ENCODE measurements around the gene PMVK. TPM values are rescaled to one million over a fixed set of nuclear protein-coding genes. Genes with fewer than 3 reads are reported as not detected.

Gene PMVK
- polyA plus RNA-seq, 3 donors, result 17.2 to 43.2 (median 41.9) TPM

- H3K9ac ChIP-seq (ENCODE audit: insufficient read depth, low read length, poor library complexity, severe bottlenecking), result peak overlapping the region; percentile 89
- H3K36me3 ChIP-seq (replicated peaks in 1 of 2; ENCODE audit: control insufficient read depth in 1 of 2, insufficient read depth in 2 of 2, low read length in 2 of 2), result peaks cover 39 to 46% of the 10 kb centered on the region in 2 donors
- peaks cover 37% of the 10 kb centered on the region for H4K20me1 ChIP-seq (ENCODE audit: insufficient read depth, low read length)
- H3K27me3 Mint-ChIP-seq (ENCODE audit: low read depth in 3 of 3), result peaks cover 0 to 4% (median 3%) of the 10 kb centered on the region in 3 donors
- H3K79me2 ChIP-seq (ENCODE audit: insufficient read depth, low read length), result peaks cover 38% of the 10 kb centered on the region
- peaks cover 26 to 43% of the 10 kb centered on the region in 2 donors for H3K4me1 ChIP-seq (ENCODE audit: control insufficient read depth in 1 of 2, insufficient read depth in 2 of 2, low read length in 2 of 2)
- peaks cover 29 to 38% of the 10 kb centered on the region in 2 donors for H3K36me3 Mint-ChIP-seq
- peak overlapping the region; percentile 73 to 95 (median 93) for H3K4me3 ChIP-seq (replicated peaks in 1 of 3; ENCODE audit: low read depth in 2 of 3, low read length in 3 of 3)
- H3K4me1 Mint-ChIP-seq, result peaks cover 37% of the 10 kb centered on the region
- H3K27ac Mint-ChIP-seq, result peak overlapping the region; percentile 73 to 92 (median 84)
- DNase-seq, result no peak
- TF ChIP-seq CTCF (IDR thresholded peaks at IDR 0.05), result no peak
- 20% methylated on average over 1 of the region's 10 CpGs for WGBS (ENCODE audit: insufficient coverage)
- no peaks in the 10 kb centered on the region for H3K27me3 ChIP-seq (ENCODE audit: control insufficient read depth in 2 of 2, insufficient read depth in 2 of 2, low read length in 2 of 2)
- H3K27ac ChIP-seq (ENCODE audit: low read depth in 1 of 2, low read length in 2 of 2), result peak overlapping the region in 1 of 2 donors; percentile 90
- H3K9me3 Mint-ChIP-seq, result no peaks in the 10 kb centered on the region
- H3K4me2 ChIP-seq (replicated peaks; ENCODE audit: extremely low read depth, low read length, poor library complexity, severe bottlenecking), result peak overlapping the region; percentile 93
- peak overlapping the region; percentile 88 for H2AFZ ChIP-seq (ENCODE audit: insufficient read depth, low read depth, low read length, poor library complexity, severe bottlenecking)
- no peaks in the 10 kb centered on the region for H3K9me3 ChIP-seq (replicated peaks in 1 of 2; ENCODE audit: control insufficient read depth in 1 of 2, insufficient read depth in 1 of 2, low read length in 2 of 2)
- intact Hi-C loops (cut with micrococcal nuclease), result loop anchor here (5.0 kb wide), 2 partner anchors 42 to 57 kb away; partner anchors contain the start of gene ZBTB7B (in 2 of the 2)
- H3K4me3 Mint-ChIP-seq, result peak overlapping the region; percentile 81 to 90
Observed at GRCh38 chr1:154960446-154961136, 24.1 kb upstream of the PMVK start.

- Histone ChIP-seq H3K79me2 (ENCODE audit: insufficient read depth, low read length) (peaks cover 49% of the 10 kb centered on the region), H3K36me3 (replicated peaks in 1 of 2; ENCODE audit: control insufficient read depth in 1 of 2, insufficient read depth in 2 of 2, low read length in 2 of 2) (peaks cover 27 to 34% of the 10 kb centered on the region in 2 donors), H3K9ac (ENCODE audit: insufficient read depth, low read length, poor library complexity, severe bottlenecking) (no peak overlapping the region), H4K20me1 (ENCODE audit: insufficient read depth, low read length) (peaks cover 34% of the 10 kb centered on the region), H3K4me2 (replicated peaks; ENCODE audit: extremely low read depth, low read length, poor library complexity, severe bottlenecking) (no peak overlapping the region), H3K27ac (ENCODE audit: low read depth in 1 of 2, low read length in 2 of 2) (no peak overlapping the region), H2AFZ (ENCODE audit: insufficient read depth, low read depth, low read length, poor library complexity, severe bottlenecking) (no peak overlapping the region), H3K4me1 (ENCODE audit: control insufficient read depth in 1 of 2, insufficient read depth in 2 of 2, low read length in 2 of 2) (peaks cover 38 to 55% of the 10 kb centered on the region in 2 donors), H3K9me3 (replicated peaks in 1 of 2; ENCODE audit: control insufficient read depth in 1 of 2, insufficient read depth in 1 of 2, low read length in 2 of 2) (no peaks in the 10 kb centered on the region), H3K4me3 (replicated peaks in 1 of 3; ENCODE audit: low read depth in 2 of 3, low read length in 3 of 3) (no peak overlapping the region), H3K27me3 (ENCODE audit: control insufficient read depth in 2 of 2, insufficient read depth in 2 of 2, low read length in 2 of 2) (no peaks in the 10 kb centered on the region)
- H3K27me3 Mint-ChIP-seq (ENCODE audit: low read depth in 3 of 3), result peaks cover 0 to 3% (median 1%) of the 10 kb centered on the region in 3 donors
- H3K9me3 Mint-ChIP-seq, result no peaks in the 10 kb centered on the region
- peak overlapping the region in 3 of 7 donors; percentile 36 to 70 (median 50) for H3K27ac Mint-ChIP-seq
- H3K36me3 Mint-ChIP-seq, result peaks cover 18 to 26% of the 10 kb centered on the region in 2 donors
- intact Hi-C loops (cut with micrococcal nuclease), result no loop called here
- WGBS (ENCODE audit: insufficient coverage), result 90% methylated on average over 2 of the region's 7 CpGs
- no peak for DNase-seq
- TF ChIP-seq CTCF (IDR thresholded peaks at IDR 0.05), result no peak
- H3K4me3 Mint-ChIP-seq, result no peak overlapping the region
- peaks cover 49% of the 10 kb centered on the region for H3K4me1 Mint-ChIP-seq
Observed at GRCh38 chr1:154959426-154959780, 22.9 kb upstream of the PMVK start.
